NCI-H2081 (cell line): ENCODE measurements around the gene NKX1-2.

Source experiments
- DNase-seq, 2 experiments: peaks; one replicate each; lab custom pipeline; 2025; lab: John Stamatoyannopoulos, UW

NKX1-2 gene

DNA sequence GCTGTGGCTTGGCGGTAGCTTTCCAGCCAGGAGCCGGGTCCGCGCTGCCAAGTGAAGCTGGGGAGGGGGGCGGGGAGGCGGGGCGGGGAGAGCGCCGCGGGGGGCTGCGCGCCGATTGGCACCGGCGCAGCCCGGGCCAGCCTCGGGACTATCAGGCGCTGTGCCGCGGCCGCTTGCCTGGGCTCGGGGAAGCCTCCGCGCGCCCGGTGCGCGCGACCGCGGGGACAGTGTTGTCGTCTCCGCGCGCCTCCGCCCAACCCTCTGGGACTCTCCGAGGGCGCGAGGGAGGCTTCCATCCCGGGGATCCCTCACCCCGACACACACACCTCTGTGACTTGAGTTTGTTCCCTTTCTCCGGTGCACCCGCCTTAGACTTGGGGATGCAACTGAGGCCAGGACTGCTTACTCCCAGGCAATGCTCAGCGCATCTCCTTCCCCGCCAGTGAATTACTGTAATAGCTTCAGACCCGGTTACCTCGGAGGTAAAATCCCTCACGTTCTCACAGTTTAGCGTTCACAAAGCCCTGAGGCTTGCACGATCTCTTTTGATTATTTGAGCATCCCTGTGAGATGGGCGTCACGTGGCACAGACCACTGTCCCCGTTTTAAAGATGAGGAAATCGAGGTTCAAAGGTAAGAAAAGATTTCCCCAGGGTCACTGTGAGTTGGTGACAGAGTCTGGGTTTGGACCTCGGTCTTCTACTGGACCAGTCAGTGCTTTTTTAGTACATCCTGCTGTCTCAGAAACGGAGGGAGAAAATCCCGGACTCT is at the start of gene NKX1-2:
NKX1-2 (minus strand) TSS at position 24 of the 771 bp plus-strand sequence. CDS start 92 bp downstream, outside the sequence.
- DNase-seq: peak; percentile 39 to 42

GRCh38 chr10:124498056-124498455 is 48.2 kb upstream of the NKX1-2 start:
- DNase-seq: no peak

- DNase-seq: no peak
Measured at GRCh38 chr10:124497196-124497881, 47.5 kb upstream of the NKX1-2 start.

GRCh38 chr10:124496620-124497019 is 46.8 kb upstream of the NKX1-2 start:
- no peak for DNase-seq

DNA sequence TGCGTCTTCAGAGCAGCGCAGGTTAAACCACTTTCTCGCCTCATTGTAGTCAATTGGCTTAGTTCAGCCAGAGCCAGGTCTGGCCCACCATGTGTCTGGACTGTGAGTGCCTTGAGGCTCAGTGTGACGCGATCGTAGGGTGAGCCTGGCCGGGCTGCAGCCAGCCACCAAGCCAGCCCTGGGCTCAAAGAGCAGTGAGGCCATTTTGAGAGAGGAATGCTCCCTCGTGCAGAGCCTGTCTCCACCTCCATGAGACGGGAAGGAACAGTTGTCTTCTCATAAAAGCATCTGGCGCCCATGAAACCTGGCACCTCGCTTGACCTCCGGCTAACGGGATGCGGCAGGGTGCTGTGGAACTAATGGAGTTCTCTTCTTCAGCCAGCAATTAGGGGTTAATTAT is 46.3 kb upstream of the NKX1-2 start:
- DNase-seq: no peak

DNA sequence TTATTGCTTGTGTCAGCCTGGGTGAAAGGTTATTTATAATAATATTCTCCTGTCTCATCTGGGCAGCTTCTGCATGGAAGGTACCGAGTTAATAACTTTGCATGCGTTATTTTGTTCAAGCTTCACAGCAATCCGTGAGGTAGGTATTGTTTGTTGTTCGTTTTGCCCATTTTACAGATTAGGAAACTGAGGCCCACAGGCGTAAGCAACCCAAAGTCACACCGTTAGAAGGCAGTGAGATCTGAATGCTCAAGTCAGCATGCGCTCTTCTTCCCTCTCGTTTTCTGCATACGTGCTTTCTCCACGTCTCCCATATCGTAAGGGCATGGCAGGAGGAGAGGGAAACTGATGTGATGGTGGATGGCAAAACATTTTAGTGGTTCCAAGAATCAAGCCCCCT is 45.9 kb upstream of the NKX1-2 start:
- DNase-seq: no peak

DNA sequence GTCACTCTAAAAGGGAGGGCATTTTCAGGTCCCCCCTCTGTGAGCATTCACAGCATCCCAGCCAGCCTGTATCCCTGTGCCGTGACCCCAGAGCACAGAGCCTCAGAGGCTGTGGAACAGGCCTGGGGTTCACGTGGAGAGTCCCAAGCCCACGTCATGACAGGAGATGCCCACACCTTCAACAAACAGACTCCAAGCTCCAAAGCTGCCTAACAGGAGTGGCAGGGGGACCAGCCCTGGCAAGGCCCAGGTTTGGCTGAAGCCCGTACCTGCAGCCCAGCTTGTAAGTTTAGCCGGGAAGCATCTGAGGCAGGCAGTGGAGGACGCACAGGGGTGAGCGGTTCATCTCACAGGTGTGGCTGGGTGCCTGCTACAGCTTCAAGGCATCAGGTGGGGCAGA is 45.3 kb upstream of the NKX1-2 start:
- DNase-seq: no peak

DNA sequence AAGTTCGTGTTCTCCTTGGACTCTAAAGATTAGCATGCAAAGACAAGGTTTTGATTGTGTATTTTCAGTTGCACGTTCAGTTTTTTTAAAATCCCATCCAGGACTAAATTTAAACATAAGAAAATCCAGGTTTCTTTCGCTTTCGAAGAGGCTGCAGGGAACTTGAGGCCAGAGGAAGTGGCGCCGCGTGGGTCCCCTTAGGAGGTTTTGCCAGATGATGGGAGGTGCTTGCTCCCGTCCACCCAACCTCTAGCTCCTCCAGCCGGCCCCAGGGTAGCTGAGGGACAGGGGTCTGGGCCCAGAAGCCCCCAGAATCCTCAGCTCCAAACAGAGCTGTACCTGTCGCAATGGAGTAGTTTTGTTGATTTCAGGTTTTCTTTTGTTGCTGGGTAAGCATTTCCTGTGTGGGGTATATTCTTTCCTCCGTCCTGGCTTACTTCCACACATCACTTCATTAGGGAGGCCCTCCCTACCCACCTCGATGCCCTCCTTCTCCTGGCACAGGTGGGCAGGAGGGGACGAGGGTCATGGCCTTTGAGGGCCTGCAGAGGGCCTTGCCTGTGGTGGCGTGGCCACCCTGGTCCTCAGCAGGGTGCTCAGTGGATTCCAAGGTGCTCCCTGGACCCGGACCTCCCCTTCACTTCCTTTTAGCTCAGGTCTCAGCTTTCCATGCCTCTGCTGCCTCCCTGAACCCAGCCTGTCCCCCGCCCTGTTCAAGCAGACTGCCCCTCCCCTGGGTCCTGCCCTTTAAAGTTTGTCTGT is 44.4 kb upstream of the NKX1-2 start:
- no peak for DNase-seq

DNA sequence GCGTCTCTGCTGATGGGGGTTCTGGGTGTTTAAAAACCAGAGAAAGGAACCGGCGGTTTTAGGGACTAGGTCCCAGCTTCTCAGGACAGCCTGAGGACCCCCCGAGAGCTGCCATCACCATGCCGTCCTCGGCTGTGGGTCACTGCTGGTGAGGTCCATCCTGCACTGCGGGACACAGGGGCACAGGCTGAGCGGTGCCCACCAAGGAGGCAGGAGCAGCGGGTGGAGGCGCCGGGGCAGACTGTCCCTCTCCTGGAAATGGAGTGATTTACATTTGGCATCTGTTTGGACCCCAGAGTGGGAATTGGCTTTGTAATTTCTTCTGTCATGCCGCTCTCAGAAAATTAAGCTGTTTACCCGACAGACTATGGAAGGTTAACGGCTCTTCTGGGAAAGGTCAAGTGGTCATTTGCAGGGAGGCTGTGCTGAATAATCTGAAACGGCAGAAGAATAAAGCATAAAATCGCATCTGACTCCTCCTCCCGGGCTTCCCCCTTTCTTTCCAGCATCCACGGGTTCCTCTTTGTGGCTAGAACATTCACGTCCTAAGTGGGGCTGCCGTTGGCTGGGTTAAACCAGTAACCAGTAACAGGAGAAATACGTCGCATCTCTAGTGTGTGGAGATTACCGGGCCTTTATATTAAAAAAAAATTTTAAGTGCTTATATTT is 43.5 kb upstream of the NKX1-2 start:
- no peak for DNase-seq

DNA sequence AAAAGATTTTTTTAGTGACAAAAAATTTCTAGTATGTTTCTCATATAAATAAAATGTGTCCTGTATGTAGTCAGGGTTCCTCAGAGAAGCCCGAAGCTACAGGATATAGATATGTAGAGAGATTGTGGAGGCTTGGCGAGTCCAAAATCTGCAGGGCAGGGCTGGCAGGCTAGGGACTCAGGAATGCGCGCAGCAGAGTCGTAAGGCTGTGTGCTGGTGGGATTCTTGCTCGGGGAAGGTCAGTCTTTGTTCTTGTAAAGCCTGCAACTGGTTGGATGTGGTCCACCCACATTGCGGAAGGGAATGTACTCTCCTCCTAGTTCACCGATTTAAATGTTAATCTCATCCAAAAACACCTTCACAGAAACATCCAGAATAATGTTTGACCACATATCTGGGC is 42.4 kb upstream of the NKX1-2 start:
- no peak for DNase-seq

DNA sequence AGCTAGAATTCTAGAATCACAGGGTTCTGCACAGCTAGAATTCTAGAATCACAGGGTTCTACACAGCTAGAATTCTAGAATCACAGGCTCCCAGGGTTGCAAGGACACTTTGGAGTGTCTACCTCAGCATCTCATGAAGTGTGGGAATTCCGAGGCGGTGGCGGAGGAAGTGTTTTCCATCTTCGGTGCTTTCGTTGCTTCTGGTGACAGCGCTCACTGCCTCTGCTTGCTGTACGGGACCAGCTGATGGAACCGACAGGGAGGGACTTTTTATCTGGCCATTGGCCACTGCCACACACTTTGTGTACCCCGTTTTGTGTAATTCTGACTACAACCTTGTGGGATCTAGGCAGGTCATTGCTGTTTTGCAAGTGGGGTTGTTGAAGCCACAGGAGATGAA is 41.3 kb upstream of the NKX1-2 start:
- no peak for DNase-seq

GRCh38 chr10:124486635-124487034 is 36.8 kb upstream of the NKX1-2 start:
- no peak for DNase-seq

- no peak for DNase-seq
Measured at GRCh38 chr10:124484661-124485060, 34.8 kb upstream of the NKX1-2 start.

GRCh38 chr10:124484031-124484430 is 34.2 kb upstream of the NKX1-2 start:
- DNase-seq: no peak

- no peak for DNase-seq
Measured at GRCh38 chr10:124482876-124483275, 33.0 kb upstream of the NKX1-2 start.

DNA sequence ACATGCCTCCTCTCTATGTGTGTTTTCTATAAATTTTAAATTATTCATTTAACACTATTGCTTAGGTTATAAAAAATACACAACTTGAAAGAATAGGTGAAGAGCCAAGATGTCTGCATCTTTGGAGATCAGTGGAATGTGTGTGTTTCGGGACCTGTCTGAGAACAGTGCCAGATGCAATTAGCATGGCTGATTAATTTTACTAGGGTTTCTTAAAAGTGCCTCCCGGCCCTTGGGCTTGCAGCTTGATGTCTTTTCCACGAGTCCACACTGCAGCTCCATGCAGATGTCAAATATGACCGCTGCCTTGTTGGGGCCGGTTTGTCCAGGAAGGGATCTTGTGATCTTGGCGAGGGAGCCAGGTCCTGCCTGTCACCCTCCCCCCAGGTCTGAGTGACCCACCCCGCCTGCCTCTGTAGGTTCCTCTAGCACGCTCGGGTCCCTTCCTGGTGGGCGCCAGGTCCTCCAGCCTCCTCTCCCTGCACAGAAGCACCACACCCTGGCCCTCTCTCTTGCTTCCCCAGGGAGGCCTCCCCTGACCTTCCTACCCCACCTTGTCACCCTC is 32.5 kb upstream of the NKX1-2 start:
- no peak for DNase-seq

DNA sequence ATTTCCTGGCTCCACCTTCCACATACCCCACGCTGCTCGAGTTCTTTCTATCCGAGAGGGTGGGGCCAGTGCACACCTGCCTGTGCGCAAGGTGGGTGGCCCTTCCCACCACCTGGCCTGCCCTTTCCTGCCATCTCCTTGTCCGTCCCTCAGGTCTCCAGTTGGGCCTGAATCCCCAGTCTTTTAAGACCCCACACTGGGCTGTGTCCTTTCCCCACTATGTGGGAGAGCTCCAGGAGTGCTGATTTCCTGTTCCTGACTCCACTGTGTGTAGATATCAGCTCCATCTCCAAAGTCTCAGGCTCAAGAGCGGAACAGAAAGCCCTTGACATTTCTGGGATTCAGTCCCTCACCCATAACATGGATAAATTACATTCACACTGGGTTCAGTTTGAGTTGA is 31.9 kb upstream of the NKX1-2 start:
- DNase-seq: no peak

DNA sequence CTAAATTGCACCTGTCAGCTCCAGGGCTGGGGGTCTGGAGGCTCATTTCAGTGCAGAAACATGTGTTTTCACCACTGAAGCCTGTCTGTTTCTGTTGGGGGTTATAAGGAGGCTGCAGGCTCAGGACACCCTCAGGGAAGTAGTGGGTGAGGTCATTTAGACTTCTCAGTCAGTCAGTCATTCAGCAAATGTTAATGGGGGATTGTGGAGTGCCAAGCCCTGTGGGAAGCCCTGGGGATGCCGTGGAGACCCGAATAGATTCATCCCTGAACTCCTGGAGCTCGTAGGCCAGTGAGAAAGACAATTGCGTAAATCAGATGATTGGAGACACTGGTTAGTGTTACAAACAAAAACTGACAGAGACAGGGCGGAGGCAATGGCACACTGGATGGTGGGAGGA is 31.0 kb upstream of the NKX1-2 start:
- DNase-seq: no peak

DNA sequence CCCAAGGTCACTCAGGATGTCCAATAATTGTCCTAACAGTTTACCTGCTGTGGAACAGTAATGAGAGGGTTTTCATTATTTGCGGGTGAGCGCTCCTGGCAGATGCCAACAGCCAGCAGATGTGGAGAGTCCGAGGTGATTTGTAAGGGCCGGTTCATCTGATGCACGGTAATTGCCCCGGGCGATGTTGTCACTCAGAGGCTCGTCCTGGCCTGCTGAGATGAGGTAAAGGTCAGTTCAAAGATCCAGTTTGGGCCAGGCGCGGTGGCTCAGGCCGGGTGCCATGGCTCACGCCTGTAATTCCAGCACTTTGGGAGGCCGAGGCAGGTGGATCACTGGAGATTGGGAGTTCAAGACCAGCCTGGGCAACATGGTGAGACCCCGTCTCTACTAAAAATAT is 28.7 kb upstream of the NKX1-2 start:
- no peak for DNase-seq

GRCh38 chr10:124477614-124478363 is 28.0 kb upstream of the NKX1-2 start:
- no peak for DNase-seq

DNA sequence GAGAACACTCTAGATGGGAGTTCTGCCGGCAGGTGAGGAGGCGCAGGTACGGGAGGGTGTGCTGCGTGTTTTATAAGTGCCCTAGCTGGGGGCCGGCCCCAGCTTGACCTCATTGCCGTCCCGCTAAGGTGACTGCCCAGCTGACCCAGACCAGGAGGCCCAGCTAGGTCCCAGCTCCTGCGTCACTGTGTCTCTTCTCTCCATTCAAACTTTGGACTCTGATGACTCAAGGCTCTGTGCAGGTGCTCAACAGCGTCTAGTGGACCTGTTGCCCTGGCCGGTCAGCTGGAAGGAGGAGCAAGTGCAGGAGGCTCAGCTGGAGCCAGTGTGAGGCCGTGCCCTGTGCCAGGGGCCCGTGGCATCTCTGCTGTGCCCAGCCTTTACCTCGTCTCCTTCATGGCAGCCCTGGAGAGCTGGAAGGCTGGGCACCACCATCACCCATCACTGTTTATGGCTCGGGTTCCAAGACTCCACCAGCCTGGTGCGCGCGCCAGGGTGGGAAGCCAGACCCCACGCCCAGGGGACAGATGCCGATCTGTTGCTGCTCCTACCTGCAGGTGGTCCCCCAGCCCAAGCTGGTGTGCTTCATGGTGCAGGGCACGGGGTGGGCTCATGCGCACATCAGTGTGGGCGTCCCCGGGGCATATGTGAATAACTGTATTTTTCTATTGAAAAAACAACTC is 26.3 kb upstream of the NKX1-2 start:
- no peak for DNase-seq
